GM18861 (cell line): ENCODE data around the gene RMND5B.

Experiments
- ATAC-seq: cut with Tn5 transposase; IDR thresholded peaks from one replicate; pipeline ENCODE4 v1.9.1; 2021; ENCODE audit not compliant: unreplicated experiment

RMND5B gene

DNA sequence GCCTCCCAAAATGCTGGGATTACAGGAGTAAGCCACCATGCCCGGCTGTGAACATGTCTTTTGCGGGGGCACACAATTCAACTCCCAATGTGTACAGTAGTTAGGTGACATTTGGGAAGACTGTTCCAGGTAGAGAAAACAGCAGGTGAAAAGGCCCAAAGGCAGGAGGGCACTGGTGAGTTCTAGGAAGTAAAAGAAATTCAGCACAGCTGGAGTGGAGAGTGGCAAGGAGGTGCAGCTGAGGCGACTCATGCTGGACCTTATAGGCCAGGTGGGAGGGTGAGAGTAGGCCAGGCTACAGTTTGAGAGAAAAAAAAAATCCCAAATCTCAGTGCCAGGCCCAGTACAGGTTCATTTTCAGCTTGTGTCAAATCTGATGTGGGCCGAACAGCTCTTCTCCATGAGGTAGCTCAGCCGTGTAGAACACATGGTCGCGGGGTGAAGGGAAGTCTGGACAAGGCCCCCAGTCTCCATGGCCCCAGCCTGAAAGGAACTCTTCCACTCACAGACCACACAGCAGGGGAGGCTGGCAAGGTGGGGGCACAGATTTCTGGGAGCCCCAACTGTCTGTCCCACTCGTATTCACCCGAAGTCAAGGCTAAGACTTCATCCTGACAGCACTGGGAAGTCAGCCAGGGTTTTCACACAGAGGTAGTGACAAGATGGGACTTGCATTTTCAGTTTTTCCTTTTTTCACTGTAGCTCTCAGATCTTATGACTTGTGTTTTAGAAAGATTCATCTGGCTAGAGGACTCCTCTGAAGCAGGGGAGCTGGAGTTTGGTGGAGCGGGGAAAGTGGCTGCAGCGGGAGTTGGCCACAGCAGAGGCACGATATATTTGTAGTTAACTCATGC, 69.0 kb downstream of the RMND5B start:
- no peak for ATAC-seq
